ENCODE results near the gene FXYD1.

FXYD1 gene

GRCh38 chr19:35093430-35093829 lies 45.2 kb upstream of the FXYD1 start:
- H3K9ac ChIP-seq (ENCODE audit: low read length), result no peak overlapping the region
- H3K4me1 ChIP-seq (ENCODE audit: low read length), result no peaks in the 10 kb centered on the region
- H3K27me3 ChIP-seq (ENCODE audit: low read depth, low read length), result no peaks in the 10 kb centered on the region; the same call in 1 of the 2 replicates
- H3K79me2 ChIP-seq (ENCODE audit: low read length), result no peaks in the 10 kb centered on the region
- H3K36me3 ChIP-seq (replicated peaks; ENCODE audit: low read depth, low read length), result no peaks in the 10 kb centered on the region
- no peak overlapping the region for H3K27ac ChIP-seq (ENCODE audit: low read length)
- no peaks in the 10 kb centered on the region for H3K9me3 ChIP-seq (ENCODE audit: insufficient read depth, low read length)
- no peak overlapping the region for H3K4me3 ChIP-seq (ENCODE audit: low read length)
- no peak overlapping the region for H2AFZ ChIP-seq (ENCODE audit: low read depth, low read length)
- no peaks in the 10 kb centered on the region for H4K20me1 ChIP-seq (ENCODE audit: insufficient read depth, low read length)
- H3K4me2 ChIP-seq (ENCODE audit: low read length), result no peak overlapping the region
- TF ChIP-seq EZH2phosphoT487 (IDR thresholded peaks at IDR 0.05; ENCODE audit: low read depth), result no peak
- TF ChIP-seq, protein P1, sequence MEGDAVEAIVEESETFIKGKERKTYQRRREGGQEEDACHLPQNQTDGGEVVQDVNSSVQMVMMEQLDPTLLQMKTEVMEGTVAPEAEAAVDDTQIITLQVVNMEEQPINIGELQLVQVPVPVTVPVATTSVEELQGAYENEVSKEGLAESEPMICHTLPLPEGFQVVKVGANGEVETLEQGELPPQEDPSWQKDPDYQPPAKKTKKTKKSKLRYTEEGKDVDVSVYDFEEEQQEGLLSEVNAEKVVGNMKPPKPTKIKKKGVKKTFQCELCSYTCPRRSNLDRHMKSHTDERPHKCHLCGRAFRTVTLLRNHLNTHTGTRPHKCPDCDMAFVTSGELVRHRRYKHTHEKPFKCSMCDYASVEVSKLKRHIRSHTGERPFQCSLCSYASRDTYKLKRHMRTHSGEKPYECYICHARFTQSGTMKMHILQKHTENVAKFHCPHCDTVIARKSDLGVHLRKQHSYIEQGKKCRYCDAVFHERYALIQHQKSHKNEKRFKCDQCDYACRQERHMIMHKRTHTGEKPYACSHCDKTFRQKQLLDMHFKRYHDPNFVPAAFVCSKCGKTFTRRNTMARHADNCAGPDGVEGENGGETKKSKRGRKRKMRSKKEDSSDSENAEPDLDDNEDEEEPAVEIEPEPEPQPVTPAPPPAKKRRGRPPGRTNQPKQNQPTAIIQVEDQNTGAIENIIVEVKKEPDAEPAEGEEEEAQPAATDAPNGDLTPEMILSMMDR (IDR thresholded peaks at IDR 0.05; ENCODE audit: low read depth, low read length), result no peak

DNA sequence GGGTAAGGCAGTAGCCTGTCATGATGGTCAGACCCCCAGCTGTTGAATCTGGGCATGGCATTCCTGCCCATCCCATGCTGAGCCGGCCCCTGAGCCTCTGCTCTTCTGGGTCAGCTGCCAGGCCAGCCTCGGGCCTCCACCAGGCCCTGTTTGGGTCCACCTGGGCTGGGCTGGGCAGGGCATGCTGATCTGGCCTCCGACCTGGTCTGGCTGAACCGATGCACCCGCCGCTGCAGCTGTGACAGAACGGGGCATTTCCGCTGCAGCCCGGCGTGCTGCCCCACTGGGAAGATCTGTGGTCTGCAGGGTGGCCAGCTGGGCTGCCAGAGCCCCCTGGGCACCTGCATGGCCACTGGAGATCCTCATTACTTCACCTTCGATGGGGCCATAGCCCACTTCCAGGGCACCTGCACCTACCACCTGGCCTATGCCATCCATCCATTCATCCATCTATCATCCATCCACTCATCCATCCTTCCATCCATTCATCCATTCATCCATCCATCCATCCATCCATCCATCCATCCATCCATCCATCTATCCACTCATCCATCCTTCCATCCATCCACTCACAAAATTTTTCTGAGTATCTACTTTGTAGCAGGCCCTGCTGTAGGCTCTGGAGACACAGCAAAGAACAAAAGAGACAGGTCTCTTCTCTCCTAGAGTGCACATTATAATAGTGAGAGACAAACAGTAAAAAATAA lies 44.5 kb upstream of the FXYD1 start:
- TF ChIP-seq, protein P1 (IDR thresholded peaks at IDR 0.05; ENCODE audit: low read depth, low read length), result no peak
- TF ChIP-seq EZH2phosphoT487 (IDR thresholded peaks at IDR 0.05; ENCODE audit: low read depth), result no peak
- Histone ChIP-seq H3K36me3 (replicated peaks; ENCODE audit: low read depth, low read length) (no peaks in the 10 kb centered on the region), H3K4me3 (ENCODE audit: low read length) (no peak overlapping the region), H3K9ac (ENCODE audit: low read length) (no peak overlapping the region), H4K20me1 (ENCODE audit: insufficient read depth, low read length) (no peaks in the 10 kb centered on the region), H3K27ac (ENCODE audit: low read length) (no peak overlapping the region), H3K9me3 (ENCODE audit: insufficient read depth, low read length) (no peaks in the 10 kb centered on the region), H3K27me3 (ENCODE audit: low read depth, low read length) (no peaks in the 10 kb centered on the region; the same call in 1 of the 2 replicates), H3K79me2 (ENCODE audit: low read length) (no peaks in the 10 kb centered on the region), H2AFZ (ENCODE audit: low read depth, low read length) (no peak overlapping the region), H3K4me1 (ENCODE audit: low read length) (no peaks in the 10 kb centered on the region), H3K4me2 (ENCODE audit: low read length) (no peak overlapping the region)

DNA sequence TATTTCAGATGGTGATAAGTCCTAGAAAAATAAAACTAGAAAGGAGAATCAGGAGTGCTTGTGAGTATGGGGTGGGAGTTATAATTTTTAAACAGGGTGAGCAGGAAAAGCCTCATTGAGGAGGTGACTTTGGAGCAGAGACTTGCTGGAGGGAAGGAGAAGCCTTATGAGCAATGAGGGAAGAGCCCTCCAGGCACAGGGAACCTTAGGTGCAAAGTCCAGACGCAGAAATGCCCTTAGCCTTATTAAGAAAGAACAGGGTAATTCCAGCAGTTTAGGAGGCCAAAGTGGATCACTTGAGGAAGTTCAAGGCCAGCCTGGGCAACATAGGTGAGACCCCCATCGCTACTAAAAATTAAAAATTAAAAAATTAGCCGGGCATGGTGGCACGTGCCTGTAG lies 44.0 kb upstream of the FXYD1 start:
- Histone ChIP-seq H3K27ac (ENCODE audit: low read length) (no peak overlapping the region), H3K9ac (ENCODE audit: low read length) (no peak overlapping the region), H3K36me3 (replicated peaks; ENCODE audit: low read depth, low read length) (no peaks in the 10 kb centered on the region), H3K4me2 (ENCODE audit: low read length) (no peak overlapping the region), H3K27me3 (ENCODE audit: low read depth, low read length) (no peaks in the 10 kb centered on the region), H3K9me3 (ENCODE audit: insufficient read depth, low read length) (no peaks in the 10 kb centered on the region), H3K4me3 (ENCODE audit: low read length) (no peak overlapping the region), H3K79me2 (ENCODE audit: low read length) (no peaks in the 10 kb centered on the region), H2AFZ (ENCODE audit: low read depth, low read length) (no peak overlapping the region), H4K20me1 (ENCODE audit: insufficient read depth, low read length) (no peaks in the 10 kb centered on the region), H3K4me1 (ENCODE audit: low read length) (no peaks in the 10 kb centered on the region)
- TF ChIP-seq EZH2phosphoT487 (IDR thresholded peaks at IDR 0.05; ENCODE audit: low read depth), result no peak
- TF ChIP-seq, protein P1 (IDR thresholded peaks at IDR 0.05; ENCODE audit: low read depth, low read length), result no peak

DNA sequence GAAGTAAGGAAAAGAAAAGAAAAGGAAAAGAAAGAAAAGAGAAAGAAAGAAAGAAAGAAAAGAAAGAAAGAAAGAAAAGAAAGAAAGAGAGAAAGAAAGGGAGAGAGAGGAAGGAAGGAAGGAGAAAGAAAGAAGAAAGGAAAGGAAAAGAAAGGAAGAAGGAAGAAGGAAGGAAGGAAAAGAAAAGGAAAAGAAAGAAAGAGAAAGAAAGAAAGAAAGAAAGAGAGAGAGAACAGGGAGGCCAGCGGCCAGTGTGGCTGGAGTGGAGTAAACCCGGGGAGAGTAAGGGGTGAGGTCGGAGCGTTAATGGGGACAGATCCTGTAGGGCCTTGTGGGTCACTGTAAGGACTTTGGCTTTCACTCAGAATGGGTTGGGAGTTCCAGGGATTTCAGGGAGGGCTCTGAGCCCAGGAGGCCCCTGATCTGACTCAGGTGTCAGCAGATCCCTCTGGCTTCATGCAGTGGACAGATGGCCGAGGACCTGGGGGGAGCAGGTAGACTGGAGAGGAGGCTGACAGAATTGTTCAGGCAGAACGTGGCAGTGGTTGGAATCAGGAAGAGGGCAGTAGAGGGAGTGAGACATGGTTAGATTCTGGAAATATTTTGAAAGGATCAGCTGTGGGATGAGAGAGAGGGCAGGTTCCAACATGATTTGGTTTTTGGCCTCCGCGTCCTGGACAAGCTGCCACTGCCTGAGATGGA lies 42.8 kb upstream of the FXYD1 start:
- Histone ChIP-seq H4K20me1 (ENCODE audit: insufficient read depth, low read length) (no peaks in the 10 kb centered on the region), H3K27ac (ENCODE audit: low read length) (no peak overlapping the region), H2AFZ (ENCODE audit: low read depth, low read length) (no peak overlapping the region), H3K4me1 (ENCODE audit: low read length) (no peaks in the 10 kb centered on the region), H3K4me3 (ENCODE audit: low read length) (no peak overlapping the region), H3K79me2 (ENCODE audit: low read length) (no peaks in the 10 kb centered on the region), H3K4me2 (ENCODE audit: low read length) (no peak overlapping the region), H3K9ac (ENCODE audit: low read length) (no peak overlapping the region), H3K27me3 (ENCODE audit: low read depth, low read length) (no peaks in the 10 kb centered on the region), H3K9me3 (ENCODE audit: insufficient read depth, low read length) (no peaks in the 10 kb centered on the region), H3K36me3 (replicated peaks; ENCODE audit: low read depth, low read length) (no peaks in the 10 kb centered on the region)
- TF ChIP-seq EZH2phosphoT487 (IDR thresholded peaks at IDR 0.05; ENCODE audit: low read depth), result no peak
- TF ChIP-seq, protein P1 (IDR thresholded peaks at IDR 0.05; ENCODE audit: low read depth, low read length), result no peak

Data from OCI-LY3 (cell line).